Thyroid gland (tissue), 4 donors: ENCODE data around the gene C1orf232.

Source experiments
- POLR2A ChIP-seq, 2 donors: fragments of 450-650 bp; IDR thresholded peaks; one replicate each; pipeline ENCODE4 v1.6.1; 2017; ENCODE audit warnings: antibody characterized with exemption in 2 of 2, mild to moderate bottlenecking in 2 of 2, moderate library complexity in 1 of 2
- TF ChIP-seq, protein P1 (sequence below), 6 experiments: fragments of 200-600 bp in 3 of 6; fragments of 450-650 bp in 3 of 6; sonication (generic) in 3 of 6; IDR thresholded peaks; one replicate each; pipeline ENCODE4 v1.5.1; 2016 to 2019; ENCODE audit warnings: antibody characterized with exemption in 6 of 6, mild to moderate bottlenecking in 2 of 6, inconsistent platforms in 1 of 6, moderate library complexity in 1 of 6

DNA sequence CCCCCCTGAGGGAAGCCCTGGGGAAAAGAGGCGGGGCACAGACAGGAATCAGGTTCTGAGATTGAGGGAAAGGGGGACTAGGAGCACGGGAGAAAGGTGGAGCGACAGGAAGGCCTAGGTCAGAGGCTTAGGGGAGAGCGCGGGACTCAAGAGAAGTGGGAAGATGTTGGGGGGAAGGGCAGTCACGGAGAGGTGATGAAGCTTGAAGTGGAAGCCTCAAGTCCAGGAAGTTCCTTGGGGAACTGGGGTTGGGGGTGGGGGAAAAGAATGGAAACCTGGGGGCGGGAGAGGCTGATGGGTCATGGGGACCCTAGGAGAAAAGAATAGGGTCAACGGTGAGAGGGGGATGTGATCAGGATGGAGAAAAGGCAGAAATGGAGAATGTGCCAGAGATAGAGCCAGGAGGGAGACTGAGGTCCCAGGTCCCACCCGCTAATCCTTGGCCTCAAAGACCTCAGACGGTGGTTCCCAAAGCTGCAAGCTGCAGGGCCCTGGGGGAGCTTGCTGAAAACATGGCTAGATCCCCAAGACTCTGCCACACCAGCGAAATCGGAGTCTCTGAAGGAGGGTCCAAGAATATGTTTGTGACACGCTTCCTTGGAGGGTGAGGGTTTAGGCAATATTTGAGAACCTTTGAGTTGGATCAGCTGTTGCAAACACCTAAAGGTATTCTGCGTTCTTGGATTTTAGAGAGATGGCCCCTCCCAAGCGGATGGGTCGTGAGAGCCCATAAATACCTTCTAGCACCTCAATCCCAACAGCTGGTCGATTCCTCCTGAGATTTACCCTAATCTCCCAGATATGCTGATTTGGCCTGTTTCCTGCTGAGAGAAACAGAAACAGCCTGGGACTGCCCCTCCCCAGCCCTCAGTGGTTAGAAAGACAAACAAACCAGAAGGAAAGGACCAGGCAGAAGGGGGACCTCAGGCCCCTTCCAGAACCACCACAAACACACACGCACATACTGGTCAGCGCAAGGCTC is 3.6 kb downstream of the C1orf232 start:
- TF ChIP-seq, protein P1, sequence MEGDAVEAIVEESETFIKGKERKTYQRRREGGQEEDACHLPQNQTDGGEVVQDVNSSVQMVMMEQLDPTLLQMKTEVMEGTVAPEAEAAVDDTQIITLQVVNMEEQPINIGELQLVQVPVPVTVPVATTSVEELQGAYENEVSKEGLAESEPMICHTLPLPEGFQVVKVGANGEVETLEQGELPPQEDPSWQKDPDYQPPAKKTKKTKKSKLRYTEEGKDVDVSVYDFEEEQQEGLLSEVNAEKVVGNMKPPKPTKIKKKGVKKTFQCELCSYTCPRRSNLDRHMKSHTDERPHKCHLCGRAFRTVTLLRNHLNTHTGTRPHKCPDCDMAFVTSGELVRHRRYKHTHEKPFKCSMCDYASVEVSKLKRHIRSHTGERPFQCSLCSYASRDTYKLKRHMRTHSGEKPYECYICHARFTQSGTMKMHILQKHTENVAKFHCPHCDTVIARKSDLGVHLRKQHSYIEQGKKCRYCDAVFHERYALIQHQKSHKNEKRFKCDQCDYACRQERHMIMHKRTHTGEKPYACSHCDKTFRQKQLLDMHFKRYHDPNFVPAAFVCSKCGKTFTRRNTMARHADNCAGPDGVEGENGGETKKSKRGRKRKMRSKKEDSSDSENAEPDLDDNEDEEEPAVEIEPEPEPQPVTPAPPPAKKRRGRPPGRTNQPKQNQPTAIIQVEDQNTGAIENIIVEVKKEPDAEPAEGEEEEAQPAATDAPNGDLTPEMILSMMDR (IDR thresholded peaks at IDR 0.05): no peak
- no peak for TF ChIP-seq POLR2A (IDR thresholded peaks at IDR 0.05)
